ENCODE measurements around the gene SBNO1. TPM values are rescaled to one million over a fixed set of nuclear protein-coding genes. Genes with fewer than 3 reads are reported as not detected.
"Not testable (repeated sequence)": the region's sequence is repeated elsewhere in the genome, so short reads cannot be mapped to it uniquely, and the experiment has no call there.

The SBNO1 gene
- total RNA-seq, 1 donor from 2014 or later, result 25.3 TPM

- intact Hi-C loops (cut with DNase I), result loop anchor here (2.0 to 5.0 kb wide), 3 partner anchors 25 to 143 kb away; partner anchors contain the start of genes RILPL1, RILPL2 and SBNO1
These were observed 25.1 kb upstream of the SBNO1 start for GRCh38 chr12:123389560-123390351.

GRCh38 chr12:123388951-123389559 is 24.4 kb upstream of the SBNO1 start:
- no peak for DNase-seq (ENCODE audit: low spot score)
- intact Hi-C loops (cut with DNase I), result loop anchor here (1.0 to 5.0 kb wide), 3 partner anchors 48 to 195 kb away; partner anchors contain the start of genes RILPL1, RILPL2 and TMED2

More at GRCh38 chr12:123389560-123390351, 25.1 kb upstream of the SBNO1 start:
- peak; percentile 89 for DNase-seq (ENCODE audit: low spot score)

GRCh38 chr12:123388177-123388950 is 23.7 kb upstream of the SBNO1 start:
- peak; percentile 93 for DNase-seq (ENCODE audit: low spot score)
- intact Hi-C loops (cut with DNase I), result loop anchor here (1.0 to 5.0 kb wide), 3 partner anchors 49 to 196 kb away; partner anchors contain the start of genes RILPL1, RILPL2 and TMED2

- intact Hi-C loops (cut with DNase I), result loop anchor here (1.0 to 5.0 kb wide), 3 partner anchors 50 to 197 kb away; partner anchors contain the start of genes RILPL1, RILPL2 and TMED2
- no peak for DNase-seq (ENCODE audit: low spot score)
These were observed 23.0 kb upstream of the SBNO1 start for GRCh38 chr12:123387508-123388176.

- intact Hi-C loops (cut with DNase I), result loop anchor here (5.0 kb wide), 2 partner anchors 52 to 147 kb away; partner anchors contain the start of genes RILPL1 and RILPL2
- DNase-seq (ENCODE audit: low spot score), result not testable (repeated sequence)
These were observed 20.9 kb upstream of the SBNO1 start for GRCh38 chr12:123385536-123385935.

GRCh38 chr12:123384994-123385376 is 20.3 kb upstream of the SBNO1 start:
- DNase-seq (ENCODE audit: low spot score), result no peak
- intact Hi-C loops (cut with DNase I), result loop anchor here (5.0 kb wide), 2 partner anchors 52 to 147 kb away; partner anchors contain the start of genes RILPL1 and RILPL2

GRCh38 chr12:123384318-123384993 is 19.8 kb upstream of the SBNO1 start:
- intact Hi-C loops (cut with DNase I), result no loop called here
- DNase-seq (ENCODE audit: low spot score), result no peak

- no peak for DNase-seq (ENCODE audit: low spot score)
- intact Hi-C loops (cut with DNase I), result loop anchor here (2.0 kb wide), 1 partner anchor 18 kb away; the partner anchor contains the start of gene SBNO1
These were observed 18.0 kb upstream of the SBNO1 start for GRCh38 chr12:123382684-123383083.

- no peak for DNase-seq (ENCODE audit: low spot score)
- intact Hi-C loops (cut with DNase I), result no loop called here
These were observed 14.7 kb upstream of the SBNO1 start for GRCh38 chr12:123379391-123379790.

GRCh38 chr12:123372415-123372814 is 7.8 kb upstream of the SBNO1 start:
- DNase-seq (ENCODE audit: low spot score); intact Hi-C loops (cut with DNase I): not testable (repeated sequence)

- DNase-seq (ENCODE audit: low spot score); intact Hi-C loops (cut with DNase I): not testable (repeated sequence)
These were observed 7.2 kb upstream of the SBNO1 start for GRCh38 chr12:123371667-123372368.

GRCh38 chr12:123369229-123369628 is 4.6 kb upstream of the SBNO1 start:
- intact Hi-C loops (cut with DNase I), result no loop called here
- no peak for DNase-seq (ENCODE audit: low spot score)

GRCh38 chr12:123368431-123368830 is 3.8 kb upstream of the SBNO1 start:
- intact Hi-C loops (cut with DNase I); DNase-seq (ENCODE audit: low spot score): not testable (repeated sequence)

GRCh38 chr12:123367511-123367910 is 2.9 kb upstream of the SBNO1 start:
- no peak for DNase-seq (ENCODE audit: low spot score)
- intact Hi-C loops (cut with DNase I), result no loop called here

- intact Hi-C loops (cut with DNase I), result loop anchor here (2.0 kb wide), 2 partner anchors 18 to 26 kb away; no protein-coding TSS in a partner anchor
- DNase-seq (ENCODE audit: low spot score), result peak; percentile 99
These were observed 624 bp upstream of the SBNO1 start for GRCh38 chr12:123365025-123365917.

GRCh38 chr12:123363740-123364531 is 711 bp downstream of the SBNO1 start:
- DNase-seq (ENCODE audit: low spot score), result no peak
- intact Hi-C loops (cut with DNase I), result loop anchor here (2.0 to 5.0 kb wide), 3 partner anchors 19 to 218 kb away; partner anchors contain the start of gene TMED2
